Colonic mucosa (tissue), 4 donors: ENCODE results near the gene ADORA2A. TPM values are rescaled to one million over a fixed set of nuclear protein-coding genes. Genes with fewer than 3 reads are reported as not detected.

Experiments used
- DNase-seq: peaks from one replicate; pipeline ENCODE4 v3.0.0-alpha.2; 2020
- H3K27ac ChIP-seq: fragments of 200-600 bp; one replicate; pipeline ENCODE4 v1.8.0; 2021
- H3K27me3 ChIP-seq: fragments of 200-600 bp; one replicate; pipeline ENCODE4 v1.8.0; 2021
- H3K36me3 ChIP-seq: fragments of 200-600 bp; one replicate; pipeline ENCODE4 v1.8.0; 2021
- H3K4me1 ChIP-seq: fragments of 200-600 bp; one replicate; pipeline ENCODE4 v1.8.0; 2021; ENCODE audit warnings: mild to moderate bottlenecking
- H3K4me3 ChIP-seq: fragments of 200-600 bp; one replicate; pipeline ENCODE4 v1.8.0; 2021
- H3K9ac ChIP-seq, 2 donors: one replicate each; pipeline ENCODE4 v1.7.0; 2013; ENCODE audit warnings: control low read depth in 2 of 2, low read depth in 2 of 2, low read length in 2 of 2
- H3K9me3 ChIP-seq: fragments of 200-600 bp; one replicate; pipeline ENCODE4 v1.8.0; 2021
- intact Hi-C: fragments of 100-400 bp; cut with DNase I; formaldehyde crosslinking; loops from one replicate; pipeline ENCODE4 v1.14.1; 2022
- total RNA-seq, 2 donors: library from RNA; stranded (reverse); fragmentation: NEBNext Ultra II Directional in 1 of 2; extraction: Animal tissue kit (Norgen Biotek cat#: 25700) in 1 of 2; gene quantifications; one replicate each; pipeline ENCODE4 v1.2.1, GENCODE V29; 2021
- TF ChIP-seq, protein P1 (sequence below): fragments of 200-600 bp; IDR thresholded peaks from one replicate; pipeline ENCODE4 v1.8.0; 2022; ENCODE audit warnings: antibody characterized with exemption, mild to moderate bottlenecking
- donor health status: healthy.
- donor health status: DM: no; HTN: no; CAD: no.
- donor health status: DM: no; HTN: no; CAD: no.

Gene ADORA2A
- total RNA-seq, 2 donors from 2014 or later = 1.5 to 2.5 TPM

DNA sequence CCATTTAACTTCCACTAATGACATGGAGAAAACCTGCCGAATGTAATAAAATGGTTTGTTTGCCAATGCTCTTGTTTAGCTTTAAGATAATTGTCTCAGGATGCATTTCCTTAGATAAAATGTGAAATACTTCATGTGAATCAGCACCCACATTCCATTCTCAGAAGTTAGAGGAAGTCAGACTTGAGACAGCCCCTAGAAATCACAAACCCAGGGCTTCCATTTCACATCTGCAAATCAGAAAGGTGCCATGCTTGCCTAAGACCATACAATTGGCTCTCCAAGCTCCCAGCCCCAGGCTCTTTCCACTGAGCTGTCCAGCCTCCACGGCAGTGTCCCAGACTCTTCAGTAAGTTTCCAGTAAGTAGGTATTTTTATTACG is 35.6 kb upstream of the ADORA2A start:
- Histone ChIP-seq H3K27ac (no peak overlapping the region), H3K4me1 (no peaks in the 10 kb centered on the region), H3K4me3 (no peak overlapping the region), H3K27me3 (no peaks in the 10 kb centered on the region), H3K9ac (no peak overlapping the region), H3K36me3 (no peaks in the 10 kb centered on the region), H3K9me3 (no peaks in the 10 kb centered on the region)
- TF ChIP-seq, protein P1, sequence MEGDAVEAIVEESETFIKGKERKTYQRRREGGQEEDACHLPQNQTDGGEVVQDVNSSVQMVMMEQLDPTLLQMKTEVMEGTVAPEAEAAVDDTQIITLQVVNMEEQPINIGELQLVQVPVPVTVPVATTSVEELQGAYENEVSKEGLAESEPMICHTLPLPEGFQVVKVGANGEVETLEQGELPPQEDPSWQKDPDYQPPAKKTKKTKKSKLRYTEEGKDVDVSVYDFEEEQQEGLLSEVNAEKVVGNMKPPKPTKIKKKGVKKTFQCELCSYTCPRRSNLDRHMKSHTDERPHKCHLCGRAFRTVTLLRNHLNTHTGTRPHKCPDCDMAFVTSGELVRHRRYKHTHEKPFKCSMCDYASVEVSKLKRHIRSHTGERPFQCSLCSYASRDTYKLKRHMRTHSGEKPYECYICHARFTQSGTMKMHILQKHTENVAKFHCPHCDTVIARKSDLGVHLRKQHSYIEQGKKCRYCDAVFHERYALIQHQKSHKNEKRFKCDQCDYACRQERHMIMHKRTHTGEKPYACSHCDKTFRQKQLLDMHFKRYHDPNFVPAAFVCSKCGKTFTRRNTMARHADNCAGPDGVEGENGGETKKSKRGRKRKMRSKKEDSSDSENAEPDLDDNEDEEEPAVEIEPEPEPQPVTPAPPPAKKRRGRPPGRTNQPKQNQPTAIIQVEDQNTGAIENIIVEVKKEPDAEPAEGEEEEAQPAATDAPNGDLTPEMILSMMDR = no peak
- intact Hi-C loops = loop anchor here (10.0 kb wide), 1 partner anchor 57 kb away; no protein-coding TSS in a partner anchor
- DNase-seq = no peak

DNA sequence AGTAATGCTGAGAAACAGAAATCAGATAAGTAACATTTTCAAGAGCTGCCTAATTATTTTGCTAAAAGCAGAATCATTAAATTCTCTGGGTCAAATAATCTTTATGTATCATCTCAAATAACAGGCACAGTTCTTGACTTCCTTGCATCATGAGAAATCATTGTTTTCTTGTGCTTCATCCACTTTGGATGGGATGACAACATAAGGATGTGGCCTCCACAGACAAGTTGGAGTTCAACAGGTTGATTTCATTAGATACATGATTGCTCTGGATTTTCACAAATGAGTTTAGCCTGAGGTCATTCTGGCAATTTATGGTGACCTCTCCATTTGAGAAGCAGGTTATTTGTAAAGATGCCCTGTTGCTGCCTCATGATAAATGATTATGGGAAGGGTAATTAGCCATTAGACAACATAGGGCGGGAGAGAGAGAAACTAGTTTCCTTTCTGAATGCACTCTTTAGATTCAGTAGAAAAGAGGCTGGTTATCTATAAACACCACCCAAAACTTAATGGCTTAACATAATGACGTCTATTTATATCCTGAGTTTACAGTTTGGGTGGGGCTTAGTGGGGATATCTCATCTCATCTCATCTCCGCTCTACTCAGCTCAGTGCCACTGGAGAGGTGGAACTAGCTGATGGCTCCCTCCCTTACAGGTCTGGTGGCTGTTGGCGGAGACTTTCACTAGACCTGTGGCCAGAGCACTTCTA is 35.0 kb upstream of the ADORA2A start:
- H3K4me1 ChIP-seq = no peaks in the 10 kb centered on the region
- H3K36me3 ChIP-seq = no peaks in the 10 kb centered on the region
- no peak overlapping the region for H3K27ac ChIP-seq
- no peaks in the 10 kb centered on the region for H3K9me3 ChIP-seq
- no peak overlapping the region for H3K4me3 ChIP-seq
- no peak overlapping the region for H3K9ac ChIP-seq
- no peak for DNase-seq
- intact Hi-C loops = loop anchor here (10.0 kb wide), 1 partner anchor 58 kb away; no protein-coding TSS in a partner anchor
- H3K27me3 ChIP-seq = no peaks in the 10 kb centered on the region
- TF ChIP-seq, protein P1 = no peak

DNA sequence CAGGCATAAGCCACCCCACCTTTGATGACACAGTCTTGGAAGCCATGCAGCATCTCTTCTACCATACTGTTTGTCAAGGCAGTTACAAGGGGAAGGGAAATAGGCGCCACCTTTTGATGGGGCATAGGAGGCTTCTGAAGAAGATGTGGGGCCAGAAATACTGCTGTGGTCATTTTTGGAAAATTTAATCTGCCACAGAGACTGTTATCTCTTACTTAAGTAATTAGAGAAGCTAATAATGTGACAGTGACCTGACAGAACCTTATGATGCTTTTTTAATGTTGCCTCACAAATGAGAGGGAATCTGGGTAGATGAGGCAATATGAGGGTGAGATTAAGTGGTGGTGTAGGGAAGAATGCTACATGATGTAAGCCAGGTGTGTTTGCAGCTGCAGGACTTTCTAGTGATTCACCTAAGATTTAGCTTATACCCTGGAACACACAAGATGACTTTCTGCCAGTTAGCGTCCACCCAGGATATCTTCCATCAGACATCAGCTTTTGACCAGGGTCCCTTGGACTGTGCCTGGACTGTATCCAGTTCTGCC is 34.3 kb upstream of the ADORA2A start:
- no peaks in the 10 kb centered on the region for H3K27me3 ChIP-seq
- TF ChIP-seq, protein P1 = no peak
- no peaks in the 10 kb centered on the region for H3K36me3 ChIP-seq
- no peak overlapping the region for H3K9ac ChIP-seq
- no peak for DNase-seq
- H3K4me3 ChIP-seq = no peak overlapping the region
- no peaks in the 10 kb centered on the region for H3K4me1 ChIP-seq
- no peak overlapping the region for H3K27ac ChIP-seq
- intact Hi-C loops = loop anchor here (10.0 kb wide), 1 partner anchor 58 kb away; no protein-coding TSS in a partner anchor
- H3K9me3 ChIP-seq = no peaks in the 10 kb centered on the region

DNA sequence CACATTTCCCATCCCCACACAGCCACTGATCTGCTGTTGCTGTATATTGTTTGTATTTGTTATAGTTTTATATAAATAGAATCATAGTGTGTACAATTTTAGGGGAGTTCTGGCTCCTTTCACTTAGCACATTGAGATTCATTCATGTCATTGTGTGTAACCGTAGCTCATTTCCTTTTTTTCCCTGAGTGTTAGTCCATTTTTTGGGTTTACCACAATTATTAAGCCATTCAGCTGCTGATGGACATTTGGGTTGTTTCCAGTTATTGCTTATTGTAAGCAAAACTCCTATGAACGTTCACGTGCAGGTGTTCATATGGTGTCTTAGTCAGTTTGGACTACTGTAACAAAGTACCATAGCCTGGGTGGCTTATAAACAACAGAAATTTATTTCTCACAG is 33.6 kb upstream of the ADORA2A start:
- no peak overlapping the region for H3K4me3 ChIP-seq
- H3K27me3 ChIP-seq = no peaks in the 10 kb centered on the region
- TF ChIP-seq, protein P1 = no peak
- H3K36me3 ChIP-seq = no peaks in the 10 kb centered on the region
- intact Hi-C loops = loop anchor here (10.0 kb wide), 1 partner anchor 59 kb away; no protein-coding TSS in a partner anchor
- no peak overlapping the region for H3K27ac ChIP-seq
- H3K9ac ChIP-seq = no peak overlapping the region
- H3K4me1 ChIP-seq = no peaks in the 10 kb centered on the region
- no peak for DNase-seq
- H3K9me3 ChIP-seq = no peaks in the 10 kb centered on the region

DNA sequence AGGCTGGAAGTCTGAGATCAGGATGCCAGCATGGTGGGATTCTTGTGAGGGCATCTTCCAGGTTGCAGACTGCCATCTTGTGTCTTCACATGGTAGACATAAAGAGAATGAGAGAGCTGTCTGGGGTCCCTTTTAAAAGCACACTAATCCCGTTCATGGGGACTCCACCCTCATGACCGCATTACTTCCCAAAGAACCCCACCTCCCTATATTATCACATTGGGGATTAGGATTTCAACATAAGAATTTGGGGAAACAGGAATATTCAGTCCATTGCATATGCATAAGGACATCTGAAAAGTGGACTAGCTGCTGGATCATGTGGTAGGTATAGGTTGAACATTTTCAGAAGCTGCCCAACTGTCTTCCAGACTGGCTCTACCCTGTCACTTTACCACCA is 33.1 kb upstream of the ADORA2A start:
- H3K4me3 ChIP-seq = no peak overlapping the region
- intact Hi-C loops = loop anchor here (10.0 kb wide), 1 partner anchor 59 kb away; no protein-coding TSS in a partner anchor
- H3K27me3 ChIP-seq = no peaks in the 10 kb centered on the region
- no peak overlapping the region for H3K9ac ChIP-seq
- H3K4me1 ChIP-seq = no peaks in the 10 kb centered on the region
- H3K9me3 ChIP-seq = no peaks in the 10 kb centered on the region
- H3K36me3 ChIP-seq = no peaks in the 10 kb centered on the region
- no peak for DNase-seq
- TF ChIP-seq, protein P1 = no peak
- no peak overlapping the region for H3K27ac ChIP-seq
